ENCODE results near the gene GOPC.
"Not testable (repeated sequence)": the region's sequence is repeated elsewhere in the genome, so short reads cannot be mapped to it uniquely, and the experiment has no call there.

Gene GOPC

GRCh38 chr6:117602151-117602898 lies at the start of gene GOPC:
TSS of gene GOPC (minus strand) at chr6:117602511. CDS start at chr6:117602288, 223 bp downstream.
- DNase-seq (ENCODE audit: low read depth in 2 of 2): peak; percentile 97

- DNase-seq (ENCODE audit: low read depth in 2 of 2): not testable (repeated sequence)
These were observed 49.7 kb upstream of the GOPC start for GRCh38 chr6:117651984-117652383.

- no peak for DNase-seq (ENCODE audit: low read depth in 2 of 2)
These were observed 40.7 kb upstream of the GOPC start for GRCh38 chr6:117642976-117643375.

DNA sequence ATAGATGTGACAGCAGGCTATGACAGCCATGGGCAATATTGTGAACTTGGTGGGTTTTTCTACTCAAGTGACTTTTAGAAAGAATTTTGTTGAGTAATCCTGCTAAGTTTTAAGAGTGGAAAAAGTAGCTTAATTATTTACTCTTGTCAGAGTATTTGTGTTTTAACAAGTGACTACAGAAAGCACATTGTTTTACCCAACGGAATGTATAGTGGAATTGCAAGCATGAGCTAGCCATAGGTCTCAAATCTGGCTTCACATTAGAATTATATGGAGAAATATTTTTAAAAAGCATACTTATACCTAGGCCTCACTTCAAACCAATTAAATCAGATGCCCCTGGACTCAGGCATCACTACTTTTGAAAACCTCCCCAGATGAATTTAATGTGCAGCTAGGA lies 35.5 kb upstream of the GOPC start:
- no peak for DNase-seq (ENCODE audit: low read depth in 2 of 2)

DNA sequence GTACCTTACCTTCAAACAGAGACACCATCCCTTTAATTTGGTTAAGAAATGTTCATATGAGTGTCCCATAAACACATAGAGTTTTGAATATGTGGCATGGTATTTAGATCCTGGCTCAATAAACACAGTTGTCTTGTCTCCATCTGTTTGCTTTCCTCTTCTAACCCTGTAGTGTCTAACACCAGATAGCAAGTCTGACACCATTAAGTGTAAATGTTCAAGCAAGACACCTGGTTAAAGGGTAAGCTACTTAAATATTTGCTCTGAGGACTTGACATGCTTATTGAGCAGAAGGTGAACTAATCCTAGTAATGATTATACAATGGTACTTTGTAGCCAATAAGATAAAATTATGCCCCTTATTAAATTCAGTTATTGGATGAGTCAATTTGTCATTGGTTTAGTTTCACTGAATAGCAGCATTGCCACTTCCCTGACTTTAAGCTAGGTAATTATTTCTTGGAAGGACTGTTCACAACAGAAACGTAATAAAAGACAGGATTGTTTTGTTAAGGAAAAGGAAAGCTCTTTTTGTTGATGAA lies 26.9 kb upstream of the GOPC start:
- no peak for DNase-seq (ENCODE audit: low read depth in 2 of 2)

- DNase-seq (ENCODE audit: low read depth in 2 of 2): no peak
These were observed 25.2 kb upstream of the GOPC start for GRCh38 chr6:117627533-117627932.

DNA sequence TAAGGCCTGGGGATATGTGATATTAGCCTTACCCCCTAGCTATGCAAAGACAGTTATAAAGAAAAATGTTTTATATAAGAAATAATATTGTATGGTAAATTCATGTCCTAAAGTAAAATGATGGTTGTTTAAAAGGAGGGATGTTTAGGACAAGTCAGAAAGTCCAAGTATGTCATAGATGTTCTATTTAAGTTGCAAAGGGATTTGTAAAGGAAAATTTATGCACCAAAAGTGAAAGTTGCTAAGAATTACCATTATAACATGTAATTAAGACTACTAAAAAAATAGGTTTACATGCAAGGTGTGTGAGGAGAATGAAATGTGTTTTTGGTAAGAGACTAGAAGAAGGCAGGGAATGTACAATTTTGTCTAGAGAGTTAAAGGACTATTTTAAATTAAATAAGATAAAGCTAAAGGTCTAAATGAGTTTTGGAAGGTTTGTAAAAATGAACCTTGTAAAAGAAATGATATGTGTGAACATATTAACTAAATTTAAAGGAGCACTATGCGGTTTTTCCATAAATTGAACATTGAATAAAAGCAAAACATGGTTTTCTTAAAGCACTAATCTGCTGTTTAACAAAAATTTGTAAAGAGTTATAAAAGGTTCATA lies 22.7 kb upstream of the GOPC start:
- no peak for DNase-seq (ENCODE audit: low read depth in 2 of 2)

DNA sequence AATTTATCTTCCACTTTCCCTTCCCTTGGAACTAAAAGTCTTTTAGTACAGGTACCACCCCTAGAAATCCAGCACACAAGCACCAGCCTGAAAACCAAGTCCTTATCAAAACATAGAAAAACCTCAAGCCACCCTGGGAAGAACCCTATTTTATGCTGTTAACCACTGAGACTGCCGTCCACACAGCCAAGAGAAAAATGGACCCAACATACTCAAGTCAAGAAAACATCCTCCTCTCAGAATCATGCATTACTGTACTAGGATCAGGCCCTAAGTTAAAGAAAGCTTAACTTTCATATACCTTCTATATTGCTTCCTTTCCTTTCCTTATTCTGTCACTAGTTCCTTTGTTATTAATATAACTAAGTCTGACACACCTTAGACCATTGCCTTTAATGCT lies 16.9 kb upstream of the GOPC start:
- DNase-seq (ENCODE audit: low read depth in 2 of 2): no peak

DNA sequence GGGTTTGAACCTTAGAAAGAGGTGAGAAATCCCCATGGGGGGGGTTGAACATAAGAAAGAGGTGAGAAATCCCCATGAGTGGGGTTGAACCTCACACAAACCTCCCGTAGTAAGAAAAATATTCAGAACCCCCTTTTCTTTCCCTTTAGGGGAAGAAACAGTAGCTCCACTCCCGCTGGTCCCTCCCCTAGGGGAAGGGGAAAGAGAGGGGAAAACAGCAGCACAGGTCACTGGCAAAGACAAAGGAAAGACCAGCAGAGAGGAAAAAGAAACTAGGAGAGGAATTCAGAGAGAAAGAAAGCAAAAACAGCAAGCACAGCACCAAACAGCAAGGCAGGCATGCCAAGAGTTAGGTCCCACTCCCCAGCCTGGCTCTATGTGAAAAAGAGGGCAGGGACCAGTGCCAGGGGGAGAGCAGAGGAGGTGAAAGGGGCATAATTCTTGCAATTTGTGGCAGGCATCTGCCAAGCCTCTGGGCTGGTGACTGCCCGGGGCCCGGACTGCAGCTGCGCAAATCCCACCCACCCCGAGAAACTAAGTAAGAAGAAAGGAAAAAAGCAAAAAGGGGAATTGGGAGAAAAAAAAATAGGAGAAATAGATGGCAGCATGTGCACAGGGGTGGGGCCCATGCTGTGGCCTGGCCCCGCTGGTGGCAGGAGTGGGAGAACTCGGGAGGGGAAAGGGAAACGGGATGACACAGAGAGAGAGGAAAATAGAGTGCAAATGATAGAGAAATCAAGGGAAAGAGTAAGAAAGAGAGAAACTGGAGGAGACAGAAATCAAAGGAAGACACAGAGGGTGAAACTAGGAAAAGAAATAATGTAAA lies 15.1 kb upstream of the GOPC start:
- no peak for DNase-seq (ENCODE audit: low read depth in 2 of 2)

DNA sequence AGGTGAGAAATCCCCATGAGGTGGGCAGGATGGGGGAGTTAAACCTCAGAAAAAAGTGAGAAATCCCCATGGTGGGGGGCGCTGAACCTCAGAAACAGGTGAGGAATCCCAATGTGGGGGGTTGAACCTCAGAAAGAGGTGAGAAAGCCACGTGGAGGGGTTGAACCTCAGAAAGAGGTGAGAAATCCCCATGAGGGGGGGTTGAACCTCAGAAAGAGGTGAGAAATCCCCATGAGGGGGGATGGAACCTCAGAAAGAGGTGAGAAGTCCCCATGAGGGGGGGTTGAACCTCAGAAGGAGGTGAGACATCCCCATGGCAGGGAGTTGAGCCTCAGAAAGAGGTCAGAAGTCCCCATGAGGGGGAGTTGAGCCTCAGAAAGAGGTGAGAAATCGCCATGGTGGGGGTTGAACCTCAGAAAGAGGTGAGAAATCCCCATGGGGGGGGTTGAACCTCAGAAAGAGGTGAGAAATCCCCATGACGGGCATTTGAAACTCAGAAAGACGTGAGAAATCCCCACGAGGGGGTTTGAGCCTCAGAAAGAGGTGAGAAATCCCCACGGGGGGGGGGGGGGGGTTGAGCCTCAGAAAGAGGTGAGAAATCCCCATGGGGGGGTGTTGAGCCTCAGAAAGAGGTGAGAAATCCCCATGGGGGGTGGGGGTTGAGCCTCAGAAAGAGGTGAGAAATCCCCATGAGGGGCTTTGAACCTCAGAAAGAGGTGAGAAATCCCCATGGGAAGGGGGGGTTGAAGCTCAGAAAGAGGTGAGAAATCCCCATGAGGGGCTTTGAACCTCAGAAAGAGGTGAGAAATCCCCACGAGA lies 14.3 kb upstream of the GOPC start:
- DNase-seq (ENCODE audit: low read depth in 2 of 2): no peak

DNA sequence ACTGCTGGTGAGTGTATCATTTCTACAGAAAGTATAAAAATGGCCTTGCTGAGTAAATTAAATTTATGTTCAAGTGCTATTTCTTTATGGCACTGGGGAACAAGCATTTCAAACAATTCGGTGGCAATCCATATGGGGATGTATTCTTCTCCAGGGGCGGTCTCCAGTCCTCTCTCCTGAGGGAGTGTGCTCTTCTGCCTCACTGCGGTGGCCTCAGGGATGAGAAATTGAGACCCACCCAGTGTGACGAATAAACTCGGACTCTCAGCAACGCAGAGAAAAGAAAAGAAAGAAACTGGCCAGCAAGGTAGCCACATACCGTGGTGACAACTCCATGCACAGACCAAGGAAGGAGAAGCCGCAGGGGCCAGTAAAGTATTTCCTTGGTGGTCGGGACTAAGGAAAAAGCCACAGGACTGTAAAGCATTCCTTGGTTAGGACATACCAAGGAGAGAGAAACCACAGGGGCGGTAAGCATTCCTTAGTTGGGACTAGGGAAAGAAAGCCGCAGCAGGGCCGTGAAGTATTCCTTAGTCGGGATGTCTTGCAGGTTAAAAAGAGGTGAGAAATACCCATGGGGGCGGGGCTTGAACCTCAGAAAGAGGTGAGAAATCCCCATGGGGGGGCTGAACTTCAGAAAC lies 13.6 kb upstream of the GOPC start:
- DNase-seq (ENCODE audit: low read depth in 2 of 2): peak; percentile 33 to 35

- no peak for DNase-seq (ENCODE audit: low read depth in 2 of 2)
These were observed 11.7 kb upstream of the GOPC start for GRCh38 chr6:117613920-117614560.

GRCh38 chr6:117607511-117607910 lies 5.2 kb upstream of the GOPC start:
- DNase-seq (ENCODE audit: low read depth in 2 of 2): no peak

GRCh38 chr6:117605169-117605826 lies 3.0 kb upstream of the GOPC start:
- peak; percentile 26 to 36 for DNase-seq (ENCODE audit: low read depth in 2 of 2)

GRCh38 chr6:117603821-117604220 lies 1.5 kb upstream of the GOPC start:
- no peak for DNase-seq (ENCODE audit: low read depth in 2 of 2)

GRCh38 chr6:117602899-117603588 lies 733 bp upstream of the GOPC start:
- no peak for DNase-seq (ENCODE audit: low read depth in 2 of 2)

DNA sequence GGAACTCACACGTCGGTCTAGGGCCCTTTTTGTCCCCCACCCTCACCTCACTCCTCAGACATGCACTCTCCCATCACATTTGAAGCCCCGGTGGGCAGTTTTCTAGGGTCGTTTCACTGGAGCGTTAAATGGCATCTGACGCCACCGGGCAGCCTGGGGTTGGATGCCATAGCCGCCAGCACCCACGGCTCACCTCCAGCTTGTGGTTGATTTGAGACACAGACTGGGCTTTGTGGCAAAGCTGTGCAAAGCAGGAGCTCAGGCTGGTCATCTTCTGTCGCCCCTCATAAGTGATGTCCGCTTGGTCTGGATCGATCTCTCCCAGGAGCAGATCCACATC lies 530 bp downstream of the GOPC start:
- no peak for DNase-seq (ENCODE audit: low read depth in 2 of 2)

- no peak for DNase-seq (ENCODE audit: low read depth in 2 of 2)
These were observed 2.1 kb downstream of the GOPC start for GRCh38 chr6:117600008-117600743.

DNA sequence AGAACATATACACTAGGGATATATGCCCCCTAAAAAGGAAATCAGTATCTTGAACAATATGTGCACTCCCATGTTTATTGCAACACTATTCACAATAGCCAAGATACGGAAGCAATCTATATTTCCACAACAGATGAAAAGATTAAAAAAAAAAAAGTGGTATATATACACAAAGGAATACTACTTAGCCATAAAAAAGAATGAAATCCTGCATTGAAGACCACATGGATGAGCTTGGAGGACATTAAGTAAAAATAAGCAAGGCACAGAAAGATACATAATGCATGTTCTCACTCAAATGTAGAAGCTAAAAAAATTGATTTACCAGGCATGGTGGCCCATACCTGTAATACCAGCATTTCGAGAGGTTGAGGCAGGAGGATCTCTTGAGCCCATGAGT lies 4.6 kb downstream of the GOPC start:
- DNase-seq (ENCODE audit: low read depth in 2 of 2): no peak

Data from fibroblast of skin of left biceps (primary cell).